SIG-M5 treated with dmso at 0.1 percent for 504 hours (cell line): Measurements from ENCODE around the gene CAMK2B.

Experiments used
- DNase-seq: peaks from one replicate; lab custom pipeline; 2025; ENCODE audit not compliant: unreplicated experiment; lab: John Stamatoyannopoulos, UW

The CAMK2B gene

DNA sequence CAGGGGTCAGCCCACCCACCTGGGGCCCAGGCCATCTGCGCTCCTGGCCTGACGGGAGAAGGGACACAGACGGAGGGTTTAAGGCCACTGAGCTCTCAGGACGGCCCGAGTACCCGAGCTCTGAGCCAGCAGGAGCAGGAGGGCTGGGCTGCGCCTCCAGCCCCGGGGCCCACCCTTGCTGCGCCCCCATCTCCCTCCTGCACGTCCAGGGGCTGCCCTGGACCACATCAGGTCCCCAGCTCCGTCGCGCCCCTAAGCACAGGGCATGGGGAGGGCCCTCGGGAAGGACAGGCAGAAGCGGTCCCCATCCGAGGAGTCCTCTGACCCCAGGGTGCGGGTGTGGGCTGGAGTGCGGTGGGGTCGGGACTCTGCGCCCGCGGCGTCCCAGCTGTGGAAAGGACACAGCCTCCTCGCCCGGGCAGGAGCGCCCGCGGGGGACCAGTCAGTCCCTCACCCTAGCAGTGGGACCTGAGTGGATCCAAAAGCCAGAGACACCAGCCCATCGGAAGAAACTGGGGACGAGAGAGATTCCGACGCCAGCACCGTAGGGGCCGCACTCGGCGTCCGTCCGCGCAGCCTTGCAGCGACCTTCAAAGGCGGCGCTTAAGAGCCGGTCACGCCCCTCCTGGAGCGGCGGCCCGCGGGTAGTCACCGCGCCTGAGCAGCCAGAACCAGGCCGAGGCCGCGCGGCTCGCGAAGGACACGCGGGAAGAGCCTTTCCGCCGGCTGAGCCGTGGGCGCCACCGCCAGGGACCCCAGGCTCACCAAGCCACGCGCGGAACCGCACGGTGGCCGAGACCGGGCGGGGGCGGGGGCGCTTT, 15.9 kb downstream of the CAMK2B start:
- no peak for DNase-seq

GRCh38 chr7:44308596-44309270, 16.7 kb downstream of the CAMK2B start:
- DNase-seq = no peak

- DNase-seq = no peak
These were observed 17.3 kb downstream of the CAMK2B start for GRCh38 chr7:44307905-44308595.

DNA sequence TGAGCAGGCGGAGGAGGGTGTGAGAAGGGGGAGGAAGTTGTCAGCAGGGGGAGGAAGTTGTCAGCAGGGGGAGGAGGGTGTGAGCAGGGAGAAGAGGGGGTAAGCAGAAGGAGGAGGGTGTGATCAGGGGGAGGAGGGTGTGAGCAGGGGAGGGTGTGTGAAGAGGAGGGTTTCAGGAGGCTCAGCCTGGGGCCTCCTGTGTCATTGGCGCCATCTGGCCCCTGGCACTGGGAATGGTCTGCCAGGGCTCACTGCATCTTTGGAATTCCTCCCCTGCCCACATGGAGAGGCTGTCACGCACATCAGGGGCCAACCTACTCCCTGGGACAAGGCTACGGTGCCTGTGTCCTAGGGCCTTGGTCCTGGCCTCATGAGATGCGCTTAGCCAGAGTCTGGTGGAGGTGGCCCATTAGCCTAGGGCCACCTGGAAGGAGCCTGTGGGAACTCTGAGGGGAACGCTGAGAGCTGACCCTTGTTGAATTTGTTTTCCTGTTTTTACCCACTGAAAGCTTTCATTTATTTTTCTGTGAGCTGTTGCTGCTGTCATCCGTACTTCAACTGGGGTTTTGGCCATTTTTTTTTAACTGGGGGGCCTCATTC, 18.0 kb downstream of the CAMK2B start:
- DNase-seq = peak; percentile 25

DNA sequence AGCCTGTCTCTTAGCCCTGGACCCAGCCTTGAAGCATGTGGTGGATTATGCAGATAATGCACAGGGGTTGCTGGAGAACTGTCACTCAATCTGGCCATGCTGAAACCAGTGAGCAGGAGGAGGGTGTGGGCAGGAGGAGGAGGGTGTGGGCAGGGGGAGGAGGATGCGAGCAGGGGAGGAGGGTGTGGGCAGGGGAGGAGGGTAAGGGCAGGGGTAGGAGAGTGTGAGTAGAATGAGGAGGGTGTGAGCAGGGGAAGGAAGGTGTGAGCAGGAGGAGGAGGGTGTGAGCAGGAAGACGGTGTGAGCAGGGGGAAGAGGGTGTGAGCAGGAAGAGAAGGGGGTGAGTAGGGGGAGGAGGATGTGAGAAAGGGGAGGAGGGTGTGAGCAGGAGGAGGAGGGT, 18.8 kb downstream of the CAMK2B start:
- no peak for DNase-seq

- DNase-seq = no peak
These were observed 19.6 kb downstream of the CAMK2B start for GRCh38 chr7:44305564-44306507.

GRCh38 chr7:44294325-44295069, 30.9 kb downstream of the CAMK2B start:
- no peak for DNase-seq

DNA sequence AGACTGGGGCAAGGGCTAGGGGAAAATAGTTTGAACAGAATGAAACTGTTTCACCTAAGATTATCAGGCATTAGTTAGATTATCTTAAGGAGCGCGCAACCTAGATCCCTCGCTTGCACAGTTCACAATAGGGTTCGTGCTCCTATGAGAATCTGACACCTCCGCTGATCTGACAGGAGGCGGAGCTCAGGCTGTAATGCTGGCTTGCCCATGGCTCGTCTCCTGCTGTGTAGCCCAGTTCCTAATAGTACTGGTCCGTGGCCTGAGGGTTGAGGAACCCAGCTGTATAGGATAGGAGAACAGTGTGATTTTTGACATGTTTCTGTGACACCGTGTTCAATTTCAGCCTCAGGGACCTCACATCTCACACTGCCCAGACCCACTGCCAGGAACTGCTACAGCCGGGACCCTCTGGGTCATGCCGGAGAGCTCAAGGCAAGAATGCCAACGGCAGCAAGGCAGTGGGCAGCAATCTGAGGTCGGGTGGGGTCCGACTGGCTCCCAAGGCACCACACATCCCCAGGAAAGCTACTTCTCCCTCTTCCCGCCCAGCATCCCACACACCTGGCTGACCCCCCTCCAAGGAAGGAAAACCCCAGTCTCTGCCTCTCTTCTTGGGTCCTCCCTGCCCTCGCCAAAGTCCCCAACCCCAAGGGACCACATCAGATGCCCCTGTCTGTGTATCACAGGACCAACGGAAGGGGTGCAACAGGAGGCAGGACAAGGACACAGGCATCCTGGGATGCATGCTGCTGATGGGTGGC, 31.7 kb downstream of the CAMK2B start:
- no peak for DNase-seq

GRCh38 chr7:44292876-44293560, 32.4 kb downstream of the CAMK2B start:
- DNase-seq = no peak

DNA sequence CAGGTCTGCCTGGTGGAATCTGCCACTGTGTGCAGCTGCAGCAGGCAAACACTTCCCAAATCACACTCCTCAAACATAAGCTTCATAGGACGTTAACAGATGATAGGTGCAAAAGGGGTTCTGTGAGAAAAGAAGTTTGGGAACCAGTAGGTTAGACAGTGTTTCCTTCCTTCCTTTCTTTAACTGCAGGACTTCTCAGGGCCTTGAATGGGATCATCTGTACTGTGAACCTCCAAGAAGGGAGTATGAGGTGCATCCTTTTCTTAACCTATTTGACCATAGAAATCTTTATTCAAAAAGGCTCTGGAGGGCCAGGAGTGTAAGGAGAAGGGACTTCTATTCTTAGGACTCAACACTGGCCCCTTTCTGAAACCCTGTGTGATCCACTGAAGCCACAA, 33.0 kb downstream of the CAMK2B start:
- DNase-seq = no peak

GRCh38 chr7:44291733-44292419, 33.5 kb downstream of the CAMK2B start:
- no peak for DNase-seq

GRCh38 chr7:44291066-44291732, 34.2 kb downstream of the CAMK2B start:
- no peak for DNase-seq

GRCh38 chr7:44290252-44290620, 35.2 kb downstream of the CAMK2B start:
- DNase-seq = no peak

GRCh38 chr7:44289341-44290251, 35.8 kb downstream of the CAMK2B start:
- DNase-seq = no peak

- DNase-seq = no peak
These were observed 36.5 kb downstream of the CAMK2B start for GRCh38 chr7:44288811-44289340.

GRCh38 chr7:44288381-44288685, 37.1 kb downstream of the CAMK2B start:
- no peak for DNase-seq
